ENCODE data around the gene NPC1L1.

The NPC1L1 gene

GRCh38 chr7:44580945-44581878 lies 40.1 kb upstream of the NPC1L1 start:
- H3K4me3 ChIP-seq (ENCODE audit: low read depth, low read length): peak overlapping the region; percentile 67
- TF ChIP-seq, protein P1, sequence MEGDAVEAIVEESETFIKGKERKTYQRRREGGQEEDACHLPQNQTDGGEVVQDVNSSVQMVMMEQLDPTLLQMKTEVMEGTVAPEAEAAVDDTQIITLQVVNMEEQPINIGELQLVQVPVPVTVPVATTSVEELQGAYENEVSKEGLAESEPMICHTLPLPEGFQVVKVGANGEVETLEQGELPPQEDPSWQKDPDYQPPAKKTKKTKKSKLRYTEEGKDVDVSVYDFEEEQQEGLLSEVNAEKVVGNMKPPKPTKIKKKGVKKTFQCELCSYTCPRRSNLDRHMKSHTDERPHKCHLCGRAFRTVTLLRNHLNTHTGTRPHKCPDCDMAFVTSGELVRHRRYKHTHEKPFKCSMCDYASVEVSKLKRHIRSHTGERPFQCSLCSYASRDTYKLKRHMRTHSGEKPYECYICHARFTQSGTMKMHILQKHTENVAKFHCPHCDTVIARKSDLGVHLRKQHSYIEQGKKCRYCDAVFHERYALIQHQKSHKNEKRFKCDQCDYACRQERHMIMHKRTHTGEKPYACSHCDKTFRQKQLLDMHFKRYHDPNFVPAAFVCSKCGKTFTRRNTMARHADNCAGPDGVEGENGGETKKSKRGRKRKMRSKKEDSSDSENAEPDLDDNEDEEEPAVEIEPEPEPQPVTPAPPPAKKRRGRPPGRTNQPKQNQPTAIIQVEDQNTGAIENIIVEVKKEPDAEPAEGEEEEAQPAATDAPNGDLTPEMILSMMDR (IDR thresholded peaks at IDR 0.05; ENCODE audit: borderline replicate concordance, insufficient read depth, low read depth, low read length): no peak

DNA sequence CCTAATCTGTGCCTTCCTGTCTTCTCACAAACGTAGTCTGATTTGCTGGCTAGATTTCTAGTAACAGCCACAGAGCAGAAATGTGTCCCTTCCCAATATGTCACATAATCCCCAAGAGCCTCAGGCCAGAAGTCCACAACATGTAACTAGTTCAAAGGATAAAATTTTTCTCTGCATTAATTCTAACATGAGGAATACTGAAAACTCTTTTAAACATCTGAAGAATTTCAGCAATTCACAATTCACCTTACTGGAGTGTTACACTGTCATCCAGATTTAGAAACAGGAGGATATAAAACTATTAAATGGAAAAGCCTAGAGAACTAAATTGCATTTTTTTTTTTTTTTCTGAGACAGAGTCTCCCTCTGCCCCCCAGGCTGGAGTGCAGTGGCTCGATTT lies 35.1 kb upstream of the NPC1L1 start:
- H3K4me3 ChIP-seq (ENCODE audit: low read depth, low read length): no peak overlapping the region
- TF ChIP-seq, protein P1 (IDR thresholded peaks at IDR 0.05; ENCODE audit: borderline replicate concordance, insufficient read depth, low read depth, low read length): no peak

GRCh38 chr7:44575054-44575453 lies 33.9 kb upstream of the NPC1L1 start:
- H3K4me3 ChIP-seq (ENCODE audit: low read depth, low read length): no peak overlapping the region
- TF ChIP-seq, protein P1 (IDR thresholded peaks at IDR 0.05; ENCODE audit: borderline replicate concordance, insufficient read depth, low read depth, low read length): no peak

DNA sequence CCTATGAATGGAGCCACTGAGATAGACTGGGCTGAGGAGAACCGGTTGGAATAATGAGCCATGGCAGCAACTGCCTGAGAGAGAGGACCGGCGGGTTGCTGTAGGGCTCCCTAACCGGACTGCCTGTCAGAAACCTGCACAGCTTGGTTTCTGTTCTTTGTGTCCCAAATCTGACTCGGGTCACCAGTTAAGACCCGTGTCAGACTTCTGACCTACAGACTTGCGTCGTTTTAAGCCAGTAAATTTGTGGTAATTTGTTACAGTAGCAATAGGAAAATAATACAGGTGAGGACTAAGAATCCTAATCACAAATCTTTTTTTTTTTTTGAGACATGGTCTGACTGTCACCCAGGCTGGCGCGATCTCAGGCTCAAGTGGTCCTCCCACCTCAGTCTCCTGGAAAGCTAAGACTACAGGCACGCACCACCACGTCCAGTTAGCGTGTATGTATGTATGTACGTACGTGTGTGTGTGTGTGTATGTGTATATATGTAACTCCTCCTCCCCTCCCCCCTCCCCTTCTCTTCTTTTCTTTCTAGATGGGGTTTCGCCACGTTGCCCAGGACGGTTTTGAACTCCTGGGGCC lies 33.2 kb upstream of the NPC1L1 start:
- TF ChIP-seq, protein P1 (IDR thresholded peaks at IDR 0.05; ENCODE audit: borderline replicate concordance, insufficient read depth, low read depth, low read length): no peak
- H3K4me3 ChIP-seq (ENCODE audit: low read depth, low read length): peak overlapping the region; percentile 96

- H3K4me3 ChIP-seq (ENCODE audit: low read depth, low read length): peak within 1 kb of the TSS; percentile 96
- TF ChIP-seq, protein P1 (IDR thresholded peaks at IDR 0.05; ENCODE audit: borderline replicate concordance, insufficient read depth, low read depth, low read length): no peak
These were observed 32.5 kb upstream of the NPC1L1 start, which contains the start of gene DDX56 for GRCh38 chr7:44573464-44574286. TSS of gene DDX56 (minus strand) at chr7:44573908. CDS start at chr7:44573895, 13 bp downstream.

DNA sequence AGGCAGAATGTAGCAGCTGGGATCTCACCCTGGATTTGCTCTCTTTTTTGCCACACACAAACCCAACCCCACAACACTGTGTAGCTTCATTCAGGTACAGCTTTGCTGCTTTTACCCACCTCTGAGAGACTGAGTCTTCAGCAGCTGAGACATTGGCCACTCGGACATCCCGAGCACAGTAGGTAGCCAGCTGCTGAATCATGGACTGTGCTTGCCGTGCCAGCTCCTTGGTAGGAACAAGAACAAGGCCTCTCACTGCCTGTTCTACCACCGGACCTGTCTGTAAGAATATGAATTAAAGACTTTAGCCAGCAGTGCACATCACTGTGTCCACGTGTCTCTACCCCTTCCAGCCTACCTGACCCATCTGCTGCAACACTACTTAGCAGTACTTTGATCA lies 31.6 kb upstream of the NPC1L1 start:
- TF ChIP-seq, protein P1 (IDR thresholded peaks at IDR 0.05; ENCODE audit: borderline replicate concordance, insufficient read depth, low read depth, low read length): no peak

More for the DNA sequence above, 31.6 kb upstream of the NPC1L1 start:
- peak overlapping the region; percentile 96 for H3K4me3 ChIP-seq (ENCODE audit: low read depth, low read length)
